Daoy (cell line): ENCODE results near the gene PSMB3. TPM values are rescaled to one million over a fixed set of nuclear protein-coding genes. Genes with fewer than 3 reads are reported as not detected.
"Not testable (repeated sequence)": the region's sequence is repeated elsewhere in the genome, so short reads cannot be mapped to it uniquely, and the experiment has no call there.

Experiments
- DNase-seq: peaks from one replicate; pipeline ENCODE4 v3.0.0-alpha.2; 2015; ENCODE audit warnings: low read depth
- total RNA-seq: library from RNA; depleted of rRNA; stranded (reverse); fragments of >200 nt; shearing (Covaris generic); gene quantifications from 2 replicates; pipeline ENCODE4 v1.2.3, GENCODE V29; 2014

Gene PSMB3
- total RNA-seq, 1 experiment from 2014 or later: 524 TPM

DNA sequence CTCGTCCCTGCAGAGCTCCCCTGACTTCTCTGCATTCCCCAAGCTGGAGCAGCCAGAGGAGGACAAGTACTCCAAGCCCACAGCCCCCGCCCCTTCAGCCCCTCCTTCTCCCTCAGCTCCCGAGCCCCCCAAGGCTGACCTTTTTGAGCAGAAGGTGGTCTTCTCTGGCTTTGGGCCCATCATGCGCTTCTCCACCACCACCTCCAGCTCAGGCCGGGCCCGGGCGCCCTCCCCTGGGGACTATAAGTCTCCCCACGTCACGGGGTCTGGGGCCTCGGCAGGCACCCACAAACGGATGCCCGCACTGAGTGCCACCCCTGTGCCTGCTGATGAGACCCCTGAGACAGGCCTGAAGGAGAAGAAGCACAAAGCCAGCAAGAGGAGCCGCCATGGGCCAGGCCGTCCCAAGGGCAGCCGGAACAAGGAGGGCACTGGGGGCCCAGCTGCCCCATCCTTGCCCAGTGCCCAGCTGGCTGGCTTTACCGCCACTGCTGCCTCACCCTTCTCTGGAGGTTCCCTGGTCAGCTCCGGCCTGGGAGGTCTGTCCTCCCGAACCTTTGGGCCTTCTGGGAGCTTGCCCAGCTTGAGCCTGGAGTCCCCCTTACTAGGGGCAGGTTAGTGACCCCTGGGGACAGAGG, 36.1 kb upstream of the PSMB3 start:
- no peak for DNase-seq

DNA sequence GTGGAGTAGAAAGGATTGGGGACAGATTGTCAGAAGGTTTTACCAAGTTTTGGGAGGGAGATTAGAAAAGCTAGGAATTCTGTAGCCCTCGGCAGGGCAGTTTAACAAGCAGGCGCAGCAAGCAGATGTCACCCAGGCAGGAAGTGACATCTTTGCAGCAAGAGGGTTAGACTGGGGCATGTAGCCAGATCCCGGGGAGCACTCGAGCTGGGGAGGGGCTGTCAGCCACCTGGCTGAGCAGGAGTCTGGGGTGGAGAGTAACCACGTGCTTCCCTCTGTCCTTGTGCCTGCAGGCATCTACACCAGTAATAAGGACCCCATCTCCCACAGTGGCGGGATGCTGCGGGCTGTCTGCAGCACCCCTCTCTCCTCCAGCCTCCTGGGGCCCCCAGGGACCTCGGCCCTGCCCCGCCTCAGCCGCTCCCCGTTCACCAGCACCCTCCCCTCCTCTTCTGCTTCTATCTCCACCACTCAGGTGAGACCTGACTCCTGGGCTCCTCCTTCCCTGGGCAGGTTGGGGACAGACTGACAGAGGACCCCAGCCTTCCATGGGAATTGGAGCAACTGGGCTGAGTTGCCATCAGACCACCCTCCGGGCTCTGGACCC, 35.3 kb upstream of the PSMB3 start:
- no peak for DNase-seq

DNA sequence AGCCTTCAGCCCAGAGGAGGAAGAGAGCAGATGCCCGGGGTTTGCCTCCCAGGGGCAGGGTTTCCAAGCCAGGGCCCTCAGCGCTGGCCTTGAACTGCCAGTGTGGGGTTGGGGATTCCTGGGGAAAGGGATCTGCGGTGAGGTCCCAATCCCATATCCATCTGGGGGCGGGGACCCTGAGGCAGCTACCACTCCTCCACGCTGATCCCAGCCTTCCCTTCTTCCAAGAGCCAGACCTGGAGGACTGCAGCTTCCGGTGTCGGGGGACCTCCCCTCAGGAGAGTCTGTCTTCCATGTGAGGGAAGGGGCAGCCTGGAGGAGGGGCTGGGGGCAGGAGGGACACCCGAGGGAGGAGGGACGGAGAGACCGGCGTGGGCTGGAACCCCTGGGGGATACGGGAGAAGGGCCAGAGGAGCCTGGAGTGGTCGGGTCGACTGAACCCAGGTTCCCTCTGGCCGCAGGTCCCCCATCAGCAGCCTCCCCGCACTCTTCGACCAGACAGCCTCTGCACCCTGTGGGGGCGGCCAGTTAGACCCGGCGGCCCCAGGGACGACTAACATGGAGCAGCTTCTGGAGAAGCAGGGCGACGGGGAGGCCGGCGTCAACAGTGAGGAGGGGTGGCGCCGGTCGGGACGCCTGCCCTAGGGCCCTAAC, 33.1 kb upstream of the PSMB3 start:
- DNase-seq: no peak

DNA sequence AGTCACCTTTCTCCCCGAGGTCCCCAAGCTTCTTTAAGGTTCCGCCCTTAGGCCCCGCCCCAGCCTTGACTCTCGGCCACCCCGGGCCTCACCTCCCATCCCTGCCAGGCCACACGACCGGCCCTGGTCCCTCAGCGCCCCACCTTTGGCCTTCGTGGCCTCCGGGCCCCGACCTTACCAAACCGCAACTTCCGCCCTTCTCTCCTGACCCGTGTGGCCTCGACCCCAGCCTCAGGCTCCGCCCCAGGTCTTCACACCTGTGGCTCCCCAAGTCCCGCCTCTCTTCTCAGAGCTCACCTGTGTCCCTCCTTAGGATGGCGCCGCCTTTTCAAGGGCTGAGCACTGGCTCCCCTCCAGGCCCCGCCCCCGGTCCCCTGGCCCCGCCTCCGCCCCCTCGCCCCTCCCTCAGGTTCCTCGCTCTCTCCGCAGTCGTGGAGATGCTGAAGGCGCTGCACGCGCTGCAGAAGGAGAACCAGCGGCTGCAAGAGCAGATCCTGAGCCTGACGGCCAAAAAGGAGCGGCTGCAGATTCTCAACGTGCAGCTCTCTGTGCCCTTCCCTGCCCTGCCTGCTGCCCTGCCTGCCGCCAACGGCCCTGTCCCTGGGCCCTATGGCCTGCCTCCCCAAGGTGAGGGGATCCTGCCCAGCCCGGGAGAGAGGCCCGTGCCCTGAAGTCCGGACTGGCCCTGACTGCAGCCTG, 32.4 kb upstream of the PSMB3 start:
- no peak for DNase-seq

DNA sequence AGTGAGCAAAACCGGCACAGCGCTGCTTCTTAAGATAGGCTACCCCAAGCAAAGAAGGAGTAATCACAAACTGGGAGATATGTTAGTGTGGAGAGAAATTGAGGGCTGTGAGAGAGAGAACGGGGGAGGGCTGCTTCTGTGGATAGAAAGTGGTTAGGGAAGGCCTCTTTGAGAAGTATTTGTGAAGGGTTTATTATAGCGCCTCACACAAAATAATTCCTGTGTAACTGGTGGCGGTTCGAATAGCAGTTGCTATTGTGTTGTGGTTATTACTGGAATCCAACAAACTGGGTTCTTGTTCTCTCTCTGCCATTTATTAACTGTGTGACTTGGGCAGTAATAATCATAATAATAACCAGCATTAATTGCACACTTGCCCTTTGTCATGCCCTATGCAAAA, 31.6 kb upstream of the PSMB3 start:
- DNase-seq: no peak

DNA sequence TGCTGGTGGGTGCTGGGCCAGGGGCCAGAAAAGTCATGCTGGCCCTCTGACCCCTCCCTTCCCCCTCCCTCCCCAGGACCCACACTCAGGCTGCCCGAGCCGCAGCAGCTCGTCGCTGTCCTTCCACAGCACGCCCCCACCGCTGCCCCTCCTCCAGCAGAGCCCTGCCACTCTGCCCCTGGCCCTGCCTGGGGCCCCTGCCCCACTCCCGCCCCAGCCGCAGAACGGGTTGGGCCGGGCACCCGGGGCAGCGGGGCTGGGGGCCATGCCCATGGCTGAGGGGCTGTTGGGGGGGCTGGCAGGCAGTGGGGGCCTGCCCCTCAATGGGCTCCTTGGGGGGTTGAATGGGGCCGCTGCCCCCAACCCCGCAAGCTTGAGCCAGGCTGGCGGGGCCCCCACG, 30.7 kb upstream of the PSMB3 start:
- no peak for DNase-seq

DNA sequence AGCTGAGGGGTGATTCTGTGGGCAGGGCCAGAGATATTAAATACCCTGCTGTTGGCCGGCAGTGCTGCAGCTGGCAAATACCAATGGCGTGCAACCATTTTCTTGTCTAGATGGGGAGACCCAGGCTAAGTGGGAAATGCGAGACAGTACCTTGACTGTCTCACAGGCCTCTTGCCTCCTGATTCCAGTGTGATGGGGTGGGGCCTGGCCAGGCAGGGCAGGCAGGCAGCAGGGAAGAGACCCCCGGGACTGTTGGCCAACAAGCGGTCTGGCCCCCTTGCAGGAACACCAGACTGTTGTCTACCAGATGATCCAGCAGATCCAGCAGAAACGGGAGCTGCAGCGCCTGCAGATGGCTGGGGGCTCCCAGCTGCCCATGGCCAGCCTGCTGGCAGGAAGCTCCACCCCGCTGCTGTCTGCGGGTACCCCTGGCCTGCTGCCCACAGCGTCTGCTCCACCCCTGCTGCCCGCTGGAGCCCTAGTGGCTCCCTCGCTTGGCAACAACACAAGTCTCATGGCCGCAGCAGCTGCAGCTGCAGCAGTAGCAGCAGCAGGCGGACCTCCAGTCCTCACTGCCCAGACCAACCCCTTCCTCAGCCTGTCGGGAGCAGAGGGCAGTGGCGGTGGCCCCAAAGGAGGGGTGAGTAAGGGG, 28.1 kb upstream of the PSMB3 start:
- peak; percentile 52 for DNase-seq

DNA sequence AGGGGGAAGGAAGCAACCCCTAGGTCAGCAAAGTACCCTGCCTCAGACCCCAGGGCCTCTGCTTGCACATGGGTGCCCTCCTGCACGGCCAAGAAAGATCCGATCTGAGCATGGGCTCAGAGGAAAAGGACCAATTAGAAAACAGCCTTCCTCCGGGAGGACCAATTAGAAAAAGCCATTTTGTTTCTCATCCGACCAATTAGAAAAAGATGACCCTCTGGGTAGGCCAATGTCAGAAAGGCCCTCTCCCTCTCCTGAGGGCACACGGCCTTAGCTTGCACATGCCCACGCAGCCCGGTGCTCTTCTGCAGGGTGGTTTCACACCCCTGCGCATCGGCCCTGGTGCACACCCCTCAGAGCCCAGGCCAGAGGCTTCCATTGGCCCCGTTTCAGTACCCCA, 27.5 kb upstream of the PSMB3 start:
- no peak for DNase-seq

DNA sequence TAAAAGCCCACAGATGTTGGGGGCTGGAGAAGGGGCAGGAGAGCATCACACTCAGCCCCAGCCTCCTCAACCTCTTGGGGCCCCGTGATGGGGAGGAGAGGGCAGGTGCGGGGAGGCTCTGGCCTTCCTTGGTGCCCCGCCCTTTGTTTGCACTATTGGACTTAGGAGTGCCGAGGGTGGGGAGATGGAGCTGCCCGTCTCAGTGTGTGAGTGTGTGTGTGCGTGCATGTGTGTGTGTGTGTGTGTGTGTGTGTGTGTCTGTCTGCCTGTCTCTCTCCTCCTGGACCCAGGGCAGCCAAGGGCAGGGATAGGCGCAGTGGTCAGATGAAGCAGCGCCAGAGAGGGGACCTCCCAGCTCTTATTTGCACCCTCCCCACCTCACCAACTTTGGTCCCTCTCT, 26.4 kb upstream of the PSMB3 start:
- not testable (repeated sequence) for DNase-seq

DNA sequence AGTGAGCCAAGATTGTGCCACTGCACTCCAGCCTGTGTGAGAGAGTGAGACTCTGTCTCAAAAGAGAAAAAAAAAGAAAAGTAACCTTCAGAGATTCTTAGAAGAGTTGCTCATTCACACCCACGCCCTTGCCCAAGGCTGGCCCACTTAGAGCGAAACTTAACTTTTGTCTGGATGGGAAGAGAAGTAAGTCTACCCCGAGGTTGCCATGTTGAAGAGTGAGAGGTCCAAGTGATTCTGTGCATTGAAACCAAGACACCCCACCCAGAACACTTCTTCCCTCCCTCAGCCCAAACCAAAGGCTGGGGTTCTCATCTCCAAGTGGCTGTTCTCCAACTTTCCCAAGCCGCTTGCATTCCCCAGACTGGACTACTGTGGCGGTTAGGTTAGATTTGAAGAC, 24.8 kb upstream of the PSMB3 start:
- no peak for DNase-seq

DNA sequence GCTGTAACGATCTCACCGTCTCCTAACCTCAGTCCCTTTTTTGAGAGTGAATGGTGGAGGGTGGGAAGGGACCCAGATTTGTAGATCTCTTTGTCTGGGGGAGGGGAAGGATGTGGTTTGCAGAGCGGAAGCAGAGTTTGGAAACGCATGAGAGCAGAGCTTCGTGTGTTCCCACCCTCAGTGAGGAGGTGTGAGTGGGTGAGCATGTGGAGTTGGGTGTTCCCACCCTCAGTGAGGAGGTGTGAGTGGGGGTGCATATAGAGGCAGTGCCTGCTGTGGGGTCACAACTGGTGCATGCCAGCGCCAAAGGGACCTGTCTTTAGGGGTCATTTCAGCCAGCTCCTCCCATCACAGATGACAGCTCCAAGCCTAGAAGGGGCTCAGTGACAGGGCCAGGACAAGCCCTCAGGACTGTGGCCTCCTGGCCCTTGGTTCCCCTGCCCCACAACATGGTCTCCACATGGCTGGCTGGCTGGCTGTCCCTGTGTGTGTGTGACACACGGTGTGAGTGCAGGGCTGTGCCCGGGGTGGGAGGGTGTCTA, 24.2 kb upstream of the PSMB3 start:
- no peak for DNase-seq

DNA sequence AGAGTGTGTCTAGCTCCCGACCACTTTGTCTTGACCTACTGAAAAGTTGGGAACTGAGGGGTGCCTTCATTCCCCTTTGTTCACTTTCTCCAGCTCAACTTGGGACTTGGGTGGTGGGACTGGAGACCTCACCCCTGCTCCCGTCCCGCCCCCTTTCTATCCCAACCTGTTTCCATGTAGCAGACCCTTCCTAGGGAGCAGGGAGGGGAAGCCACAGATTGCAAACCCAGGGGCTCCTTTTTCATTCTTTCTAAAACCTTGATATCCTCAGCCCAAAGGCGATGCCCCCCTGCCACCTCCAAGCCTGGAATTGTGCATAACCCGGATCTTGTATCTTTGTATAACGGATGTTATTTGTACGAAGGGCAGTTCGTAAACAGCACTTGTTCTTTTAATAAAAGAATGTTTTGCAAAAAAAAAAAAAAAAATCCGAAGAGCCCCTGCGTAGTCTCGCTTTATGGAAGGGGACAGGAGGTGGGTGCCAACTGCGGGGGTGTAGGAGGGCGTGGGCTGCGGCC, 23.1 kb upstream of the PSMB3 start:
- no peak for DNase-seq

DNA sequence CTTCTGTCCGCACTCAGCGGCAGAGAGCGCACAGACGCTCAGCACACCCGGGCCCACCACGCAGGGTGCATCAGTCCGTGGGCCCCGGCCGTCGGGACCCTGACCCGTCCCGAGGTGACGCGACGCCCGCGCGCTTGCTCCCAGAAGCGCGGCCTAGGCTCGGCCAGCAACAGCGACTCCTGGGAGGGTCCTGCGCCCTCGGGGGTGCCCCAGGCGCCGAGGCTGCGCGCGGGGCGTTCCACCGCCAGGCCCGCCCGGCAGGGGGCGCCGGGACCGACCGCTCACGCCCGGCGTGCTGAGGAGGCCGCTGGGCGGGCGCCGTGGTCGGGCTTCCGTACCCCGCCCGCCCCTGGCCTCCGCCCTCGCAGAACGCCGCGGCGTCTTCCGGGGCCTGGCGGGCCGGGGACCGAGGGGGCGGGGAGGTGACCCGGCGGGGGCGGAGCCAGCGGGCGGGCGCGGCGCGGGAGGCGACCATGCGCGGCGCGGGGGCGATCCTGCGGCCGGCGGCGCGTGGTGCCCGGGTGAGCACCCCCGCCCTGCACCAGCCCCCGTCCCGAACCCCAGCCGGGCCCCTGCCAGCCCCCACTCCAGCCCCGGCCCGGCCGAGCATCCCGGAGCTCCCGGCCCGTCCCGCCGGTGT, 22.5 kb upstream of the PSMB3 start, which contains the start of gene CISD3:
Gene CISD3, plus strand, starts transcription at position 456 of the 640 bp plus-strand sequence. Its CDS starts 18 bp downstream, at position 474.
- peak; percentile 88 for DNase-seq

DNA sequence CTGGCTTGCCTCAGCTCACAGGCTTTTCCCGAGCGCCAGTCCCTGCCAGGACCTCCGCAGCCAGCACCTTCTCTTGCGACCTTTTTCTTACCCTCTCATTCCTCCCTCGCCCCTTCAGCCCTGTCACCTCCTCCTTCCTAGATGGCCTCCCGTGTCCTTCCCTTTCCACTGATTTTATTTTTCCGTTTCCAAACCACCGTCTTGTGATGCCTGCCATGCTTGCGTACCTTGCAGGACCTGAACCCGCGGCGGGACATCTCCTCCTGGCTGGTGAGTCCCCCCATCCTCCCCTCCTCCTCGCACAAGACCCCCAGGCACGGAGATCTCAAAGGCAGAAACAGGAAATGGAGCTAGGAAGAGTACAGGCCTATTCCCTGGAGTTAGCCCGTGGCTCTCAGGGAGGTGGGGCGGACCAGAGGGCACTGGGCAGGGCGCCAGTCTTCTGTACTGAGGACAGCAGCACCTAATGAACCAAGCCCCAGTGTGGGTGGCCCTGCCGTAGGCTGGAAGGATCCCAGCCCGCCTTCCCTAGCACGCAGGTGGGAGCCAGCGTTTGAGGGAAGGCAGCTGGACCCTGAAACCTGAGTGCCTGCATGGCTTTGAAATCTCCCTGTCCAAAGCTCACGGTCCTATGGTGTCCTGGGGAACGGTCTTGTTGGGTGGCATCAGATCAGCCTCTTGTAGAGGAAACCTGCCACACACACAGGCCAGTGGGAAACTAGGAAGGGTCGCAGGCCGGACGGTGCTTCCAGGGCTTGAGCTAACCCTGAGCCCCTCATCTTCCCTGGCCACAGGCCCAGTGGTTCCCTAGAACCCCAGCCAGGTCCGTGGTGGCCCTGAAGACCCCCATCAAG, 21.8 kb upstream of the PSMB3 start:
- peak; percentile 68 for DNase-seq

DNA sequence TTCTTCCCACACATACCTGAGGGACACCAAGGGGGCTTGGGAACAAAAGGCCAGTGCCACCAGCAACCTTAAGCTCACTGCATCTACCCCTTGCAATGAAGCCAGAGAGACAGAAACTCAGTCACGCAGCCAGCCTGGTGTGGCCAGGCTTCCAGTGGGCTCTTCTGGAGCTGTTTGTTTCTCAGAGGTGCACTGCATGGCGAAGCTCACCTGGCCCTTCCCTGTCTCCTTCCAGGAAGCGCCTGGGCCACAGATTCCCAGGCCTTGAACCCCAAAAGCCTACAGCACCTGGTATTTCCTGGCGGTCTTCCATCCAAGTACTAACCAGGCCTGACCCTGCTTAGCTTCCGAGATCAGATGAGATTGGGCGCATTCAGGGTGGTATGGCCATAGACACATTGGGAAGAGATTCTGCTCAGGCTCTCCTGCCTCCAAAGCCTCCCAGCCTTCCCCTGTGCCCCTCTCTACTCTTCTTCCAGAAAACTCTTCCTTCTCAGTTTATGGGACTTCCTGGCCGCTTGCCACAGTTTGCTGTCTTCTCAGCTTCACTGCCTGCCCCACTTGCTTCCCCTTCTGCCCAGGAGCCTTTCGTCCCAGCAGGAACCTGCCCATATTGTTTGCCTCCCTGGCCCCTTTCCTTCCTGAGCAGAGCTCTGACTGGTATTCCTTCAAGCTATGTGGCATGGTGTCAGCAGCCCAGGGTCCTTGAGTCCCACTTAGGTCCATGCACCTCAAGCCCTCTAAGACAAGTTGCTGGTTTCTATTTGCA, 20.8 kb upstream of the PSMB3 start:
- DNase-seq: no peak

DNA sequence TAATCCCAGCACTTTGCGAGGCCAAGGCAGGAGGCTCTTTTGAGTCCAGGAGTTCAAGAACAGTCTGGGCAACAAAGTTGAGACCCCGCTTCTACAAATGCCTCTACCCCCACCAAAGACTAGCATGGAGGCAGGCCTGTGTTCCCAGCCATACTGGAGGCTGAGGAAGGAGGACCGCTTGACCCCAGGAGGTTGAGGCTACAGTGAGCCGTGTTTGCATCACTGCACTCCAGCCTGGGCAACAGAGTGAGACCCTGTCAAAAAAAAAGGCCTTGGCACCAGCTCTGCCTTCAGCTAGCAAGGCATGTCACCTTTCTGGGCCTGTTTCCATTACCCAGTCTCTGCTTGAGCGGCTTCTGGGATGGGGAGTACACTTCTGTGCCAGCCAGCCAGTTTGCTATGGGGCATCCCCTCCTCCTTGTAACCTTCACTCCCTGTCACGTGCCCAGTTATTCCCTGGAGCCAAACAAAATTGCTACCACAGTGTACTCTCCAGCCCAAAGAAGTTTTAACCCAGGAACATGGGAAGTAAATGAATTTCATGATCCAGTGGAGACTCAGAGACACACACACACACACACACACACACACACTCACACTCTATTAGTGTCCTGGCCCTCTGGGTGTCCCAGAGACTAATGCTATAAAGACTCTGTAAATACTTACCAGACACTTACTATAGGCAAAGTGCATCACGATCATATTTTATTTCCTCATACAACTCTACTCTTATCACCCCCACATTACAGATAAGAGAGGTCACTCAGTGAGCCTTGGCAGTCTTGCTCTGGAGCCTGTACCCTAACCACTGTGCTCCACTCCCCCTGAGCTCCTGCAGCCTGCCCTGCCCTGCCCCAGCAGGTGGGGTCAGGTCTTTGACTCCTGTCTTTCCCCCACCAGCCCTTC, 19.9 kb upstream of the PSMB3 start:
- no peak for DNase-seq

DNA sequence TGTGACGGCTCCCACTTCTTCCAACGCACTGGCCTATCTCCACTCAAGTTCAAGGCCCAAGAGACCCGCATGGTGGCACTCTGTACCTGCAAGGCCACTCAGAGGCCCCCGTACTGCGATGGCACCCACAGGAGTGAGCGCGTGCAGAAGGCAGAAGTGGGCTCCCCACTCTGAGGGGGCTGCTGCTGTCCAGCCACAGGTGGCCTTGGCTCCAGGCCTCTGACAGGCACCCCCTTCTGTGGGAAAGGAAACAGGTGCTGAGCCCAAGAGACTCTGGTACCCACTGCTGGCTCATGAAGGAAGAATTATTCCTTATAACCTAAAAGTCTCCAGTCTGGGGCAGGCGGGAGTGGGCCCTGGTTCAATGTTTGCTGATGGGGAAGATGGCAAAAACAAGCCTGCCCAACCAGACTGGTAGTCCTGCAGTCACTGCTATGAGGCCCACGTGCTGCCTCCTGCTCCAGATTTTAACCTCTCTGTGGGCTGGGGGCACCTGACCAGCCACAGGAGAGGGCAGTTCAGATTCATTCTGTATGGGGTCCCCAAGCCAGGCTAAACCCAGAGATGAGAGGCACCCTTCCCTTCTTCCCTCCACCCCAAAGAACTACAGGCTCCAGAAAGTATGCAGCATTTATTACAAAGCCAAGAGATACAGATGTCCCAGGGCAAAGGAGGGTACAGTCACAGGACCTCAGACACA, 19.1 kb upstream of the PSMB3 start:
- no peak for DNase-seq
